GM23338 (cell line): Measurements from ENCODE around the gene KRT8. TPM values are rescaled to one million over a fixed set of nuclear protein-coding genes. Genes with fewer than 3 reads are reported as not detected.

Source experiments
- ATAC-seq: fragments of 200-7000 bp; cut with Tn5 transposase; 3 replicates; pipeline ENCODE4 v1.9.1; 2020
- DNase-seq: peaks from one replicate; pipeline ENCODE4 v3.0.0-alpha.2; 2015; ENCODE audit warnings: low spot score
- H2AFZ ChIP-seq: fragments of 200-600 bp; sonication (generic); 2 replicates; pipeline ENCODE4 v1.8.0; 2016; ENCODE audit warnings: antibody characterized with exemption, mild to moderate bottlenecking, moderate library complexity
- H3F3A ChIP-seq: fragments of 200-600 bp; sonication (generic); replicated peaks from 2 replicates; pipeline ENCODE4 v1.8.0; 2017; ENCODE audit warnings: antibody characterized with exemption, mixed run types, low read depth
- H3K27ac ChIP-seq: fragments of 200-600 bp; sonication (generic); 2 replicates; pipeline ENCODE4 v1.6.1; 2016; ENCODE audit warnings: low read depth
- H3K27me3 ChIP-seq: fragments of 200-600 bp; sonication (generic); 2 replicates; pipeline ENCODE4 v1.8.0; 2016; ENCODE audit warnings: mild to moderate bottlenecking, mixed run types, moderate library complexity; ENCODE audit not compliant: insufficient read depth
- H3K36me3 ChIP-seq: fragments of 200-600 bp; sonication (generic); 2 replicates; pipeline ENCODE4 v1.8.0; 2016; ENCODE audit warnings: mild to moderate bottlenecking; ENCODE audit not compliant: insufficient read depth
- H3K4me1 ChIP-seq: fragments of 200-600 bp; sonication (generic); 2 replicates; pipeline ENCODE4 v1.8.0; 2016; ENCODE audit warnings: mild to moderate bottlenecking, moderate library complexity; ENCODE audit not compliant: insufficient read depth
- H3K4me2 ChIP-seq: fragments of 200-600 bp; sonication (generic); 2 replicates; pipeline ENCODE4 v1.7.1; 2017; ENCODE audit warnings: mixed run types
- H3K4me3 ChIP-seq: fragments of 200-600 bp; sonication (generic); 2 replicates; pipeline ENCODE4 v1.6.1; 2016; ENCODE audit warnings: mixed run types
- H3K79me2 ChIP-seq: fragments of 200-600 bp; sonication (generic); replicated peaks from 2 replicates; pipeline ENCODE4 v1.8.0; 2017; ENCODE audit warnings: mild to moderate bottlenecking; ENCODE audit not compliant: insufficient read depth
- H3K9me2 ChIP-seq: fragments of 200-600 bp; sonication (generic); 2 replicates; pipeline ENCODE4 v1.8.0; 2017; ENCODE audit not compliant: insufficient read depth
- H4K20me1 ChIP-seq: fragments of 200-600 bp; sonication (generic); replicated peaks from 2 replicates; pipeline ENCODE4 v1.8.0; 2017; ENCODE audit warnings: mild to moderate bottlenecking; ENCODE audit not compliant: insufficient read depth
- H3K27ac Mint-ChIP-seq: 2 replicates; pipeline ENCODE4 v1.8.0; 2020; ENCODE audit warnings: inconsistent platforms, mild to moderate bottlenecking, moderate library complexity, mixed read lengths
- H3K27me3 Mint-ChIP-seq: 3 replicates; pipeline ENCODE4 v1.8.0; 2022; ENCODE audit warnings: low read depth, mild to moderate bottlenecking, moderate library complexity, mixed read lengths, inconsistent platforms; ENCODE audit not compliant: insufficient read depth, poor library complexity
- H3K36me3 Mint-ChIP-seq: 3 replicates; pipeline ENCODE4 v1.8.0; 2021; ENCODE audit warnings: low read depth, mild to moderate bottlenecking, inconsistent platforms, moderate library complexity, mixed read lengths
- H3K4me1 Mint-ChIP-seq: 3 replicates; pipeline ENCODE4 v1.8.0; 2020; ENCODE audit warnings: mild to moderate bottlenecking, inconsistent platforms, mixed read lengths
- H3K4me3 Mint-ChIP-seq: 3 replicates; pipeline ENCODE4 v1.8.0; 2021; ENCODE audit warnings: moderate library complexity, mild to moderate bottlenecking, inconsistent platforms, mixed read lengths
- H3K9me3 Mint-ChIP-seq: 3 replicates; pipeline ENCODE4 v1.8.0; 2020; ENCODE audit warnings: moderate library complexity, mild to moderate bottlenecking, inconsistent platforms, mixed read lengths
- CTCF ChIP-seq, 2 experiments: fragments of 200-600 bp in 1 of 2; sonication (generic) in 1 of 2; conservative IDR thresholded peaks; 2 replicates each; pipeline versions ENCODE4 v1.5.1 to v1.6.1; 2016 to 2017; ENCODE audit warnings: antibody characterized with exemption in 2 of 2, low read depth in 2 of 2, mild to moderate bottlenecking in 2 of 2, moderate library complexity in 1 of 2
- EZH2 ChIP-seq: fragments of 200-600 bp; sonication (generic); IDR thresholded peaks from one replicate; pipeline ENCODE4 v1.8.0; 2017; ENCODE audit warnings: antibody characterized with exemption, mild to moderate bottlenecking, low read depth; ENCODE audit not compliant: unreplicated experiment
- EZH2phosphoT487 ChIP-seq: fragments of 200-600 bp; sonication (generic); IDR thresholded peaks from one replicate; pipeline ENCODE4 v1.8.1; 2018; ENCODE audit warnings: antibody characterized with exemption; ENCODE audit not compliant: unreplicated experiment
- POLR2AphosphoS5 ChIP-seq: IDR thresholded peaks from 2 replicates; pipeline ENCODE4 v1.6.1; 2016; ENCODE audit warnings: antibody characterized with exemption, low read depth
- STAT1 ChIP-seq: IDR thresholded peaks from one replicate; pipeline ENCODE4 v1.6.1; 2016; ENCODE audit warnings: antibody characterized with exemption; ENCODE audit not compliant: unreplicated experiment
- ZNF114 ChIP-seq: fragments of 250-450 bp; sonication (Bioruptor Pico); IDR thresholded peaks from 2 replicates; pipeline ENCODE4 v1.5.0; 2020; ENCODE audit warnings: mild to moderate bottlenecking, moderate library complexity
- polyA plus RNA-seq: library from polyadenylated mRNA; unstranded; fragments of >200 nt; fragmentation: Nextera tagmentation; extraction: Ambion mirVana; gene quantifications from 2 replicates; pipeline ENCODE4 v1.2.1, GENCODE V29; 2016
- total RNA-seq: library from RNA; depleted of rRNA; stranded (reverse); fragments of >200 nt; shearing (Covaris generic); gene quantifications from 2 replicates; pipeline ENCODE4 v1.2.3, GENCODE V29; 2014
- TF ChIP-seq, protein P1 (sequence below): IDR thresholded peaks from one replicate; pipeline ENCODE4 v1.6.1; 2018; ENCODE audit warnings: antibody characterized with exemption; ENCODE audit not compliant: unreplicated experiment

KRT8 gene
- total and polyA plus RNA-seq, 2 experiments from 2014 or later: 250 to 322 TPM

- TF ChIP-seq, protein P1, sequence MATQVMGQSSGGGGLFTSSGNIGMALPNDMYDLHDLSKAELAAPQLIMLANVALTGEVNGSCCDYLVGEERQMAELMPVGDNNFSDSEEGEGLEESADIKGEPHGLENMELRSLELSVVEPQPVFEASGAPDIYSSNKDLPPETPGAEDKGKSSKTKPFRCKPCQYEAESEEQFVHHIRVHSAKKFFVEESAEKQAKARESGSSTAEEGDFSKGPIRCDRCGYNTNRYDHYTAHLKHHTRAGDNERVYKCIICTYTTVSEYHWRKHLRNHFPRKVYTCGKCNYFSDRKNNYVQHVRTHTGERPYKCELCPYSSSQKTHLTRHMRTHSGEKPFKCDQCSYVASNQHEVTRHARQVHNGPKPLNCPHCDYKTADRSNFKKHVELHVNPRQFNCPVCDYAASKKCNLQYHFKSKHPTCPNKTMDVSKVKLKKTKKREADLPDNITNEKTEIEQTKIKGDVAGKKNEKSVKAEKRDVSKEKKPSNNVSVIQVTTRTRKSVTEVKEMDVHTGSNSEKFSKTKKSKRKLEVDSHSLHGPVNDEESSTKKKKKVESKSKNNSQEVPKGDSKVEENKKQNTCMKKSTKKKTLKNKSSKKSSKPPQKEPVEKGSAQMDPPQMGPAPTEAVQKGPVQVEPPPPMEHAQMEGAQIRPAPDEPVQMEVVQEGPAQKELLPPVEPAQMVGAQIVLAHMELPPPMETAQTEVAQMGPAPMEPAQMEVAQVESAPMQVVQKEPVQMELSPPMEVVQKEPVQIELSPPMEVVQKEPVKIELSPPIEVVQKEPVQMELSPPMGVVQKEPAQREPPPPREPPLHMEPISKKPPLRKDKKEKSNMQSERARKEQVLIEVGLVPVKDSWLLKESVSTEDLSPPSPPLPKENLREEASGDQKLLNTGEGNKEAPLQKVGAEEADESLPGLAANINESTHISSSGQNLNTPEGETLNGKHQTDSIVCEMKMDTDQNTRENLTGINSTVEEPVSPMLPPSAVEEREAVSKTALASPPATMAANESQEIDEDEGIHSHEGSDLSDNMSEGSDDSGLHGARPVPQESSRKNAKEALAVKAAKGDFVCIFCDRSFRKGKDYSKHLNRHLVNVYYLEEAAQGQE: no peak
- TF ChIP-seq STAT1: no peak
These were observed 45.7 kb upstream of the KRT8 start (continued) for GRCh38 chr12:52950553-52950952.

GRCh38 chr12:52949413-52950331 is 44.8 kb upstream of the KRT8 start:
- Histone ChIP-seq H3K27ac (peak overlapping the region; percentile 99), H3K4me1 (peaks cover 43% of the 10 kb centered on the region), H3K4me3 (peak overlapping the region; percentile 86), H3K9me2 (no peaks in the 10 kb centered on the region), H4K20me1 (peaks cover 36% of the 10 kb centered on the region), H3K36me3 (peaks cover 31% of the 10 kb centered on the region), H3K79me2 (peaks cover 32% of the 10 kb centered on the region), H3K27me3 (no peaks in the 10 kb centered on the region), H2AFZ (no peak overlapping the region), H3K4me2 (peak overlapping the region; percentile 96), H3F3A (peaks cover 52% of the 10 kb centered on the region)
- TF ChIP-seq EZH2phosphoT487 (no peak), POLR2AphosphoS5 (peak; percentile 64; the same call in 1 of the 2 replicates), CTCF (conservative IDR thresholded peaks at IDR 0.05; ENCODE audit: low read depth in 2 of 2) (0 out of 4 replicates have a peak, but pooled peaks of 1 of the 2 experiments have one; percentile 7), EZH2 (no peak), ZNF114 (no peak)
- H3K27me3 Mint-ChIP-seq: peaks cover 37% of the 10 kb centered on the region
- peak overlapping the region; percentile 98 for H3K27ac Mint-ChIP-seq
- ATAC-seq (peak; percentile 26), DNase-seq (peak; percentile 85)
- H3K4me3 Mint-ChIP-seq: peak overlapping the region; percentile 100
- peaks cover 60% of the 10 kb centered on the region for H3K4me1 Mint-ChIP-seq
- peaks cover 43% of the 10 kb centered on the region for H3K36me3 Mint-ChIP-seq
- H3K9me3 Mint-ChIP-seq: peaks cover 4% of the 10 kb centered on the region; the same call in 2 of the 3 replicates
